H9 (cell line): ENCODE results near the gene FBXO41. TPM values are rescaled to one million over a fixed set of nuclear protein-coding genes. Genes with fewer than 3 reads are reported as not detected.

Experiments
- DNase-seq: peaks from one replicate; pipeline ENCODE4 v3.0.0-alpha.2; 2017
- H2AFZ ChIP-seq: one replicate; pipeline ENCODE4 v1.6.1; 2013; ENCODE audit warnings: mild to moderate bottlenecking, low read length, control low read depth, moderate library complexity
- H2AK5ac ChIP-seq: 2 replicates; pipeline ENCODE4 v1.6.1; 2013; ENCODE audit warnings: low read length, control low read depth, mixed read lengths; ENCODE audit not compliant: insufficient read length
- H2BK120ac ChIP-seq: one replicate; pipeline ENCODE4 v1.6.1; 2013; ENCODE audit warnings: low read depth, mild to moderate bottlenecking, low read length, control low read depth, inconsistent platforms; ENCODE audit not compliant: poor library complexity, severe bottlenecking
- H2BK12ac ChIP-seq: 2 replicates; pipeline ENCODE4 v1.6.1; 2013; ENCODE audit warnings: low read length, control low read depth, mixed read lengths, low read depth; ENCODE audit not compliant: insufficient read length
- H2BK15ac ChIP-seq: 2 replicates; pipeline ENCODE4 v1.6.1; 2013; ENCODE audit warnings: low read depth, low read length, control low read depth
- H2BK20ac ChIP-seq: one replicate; pipeline ENCODE4 v1.6.1; 2013; ENCODE audit warnings: low read depth, mild to moderate bottlenecking, low read length, control low read depth, inconsistent platforms; ENCODE audit not compliant: poor library complexity, severe bottlenecking
- H2BK5ac ChIP-seq: 2 replicates; pipeline ENCODE4 v1.6.1; 2013; ENCODE audit warnings: low read length, control low read depth, mixed read lengths; ENCODE audit not compliant: insufficient read length
- H3K14ac ChIP-seq: 2 replicates; pipeline ENCODE4 v1.6.1; 2013; ENCODE audit warnings: low read length, control low read depth; ENCODE audit not compliant: insufficient read depth
- H3K18ac ChIP-seq: 2 replicates; pipeline ENCODE4 v1.6.1; 2013; ENCODE audit warnings: low read depth, mild to moderate bottlenecking, mixed read lengths, low read length, control low read depth; ENCODE audit not compliant: insufficient read length
- H3K23ac ChIP-seq: 2 replicates; pipeline ENCODE4 v1.6.1; 2013; ENCODE audit warnings: low read length, control low read depth, mixed read lengths, low read depth; ENCODE audit not compliant: insufficient read length
- H3K23me2 ChIP-seq: 2 replicates; pipeline ENCODE4 v1.6.1; 2013; ENCODE audit warnings: low read depth, mild to moderate bottlenecking, mixed read lengths, low read length, control low read depth; ENCODE audit not compliant: insufficient read length, poor library complexity, severe bottlenecking
- H3K27ac ChIP-seq: 2 replicates; pipeline ENCODE4 v1.5.1; 2013; ENCODE audit warnings: low read length, control low read depth, mixed read lengths, low read depth; ENCODE audit not compliant: insufficient read length
- H3K27me3 ChIP-seq: 2 replicates; pipeline ENCODE4 v1.6.1; 2013; ENCODE audit warnings: low read length, control low read depth, inconsistent platforms; ENCODE audit not compliant: insufficient read depth
- H3K4ac ChIP-seq: 2 replicates; pipeline ENCODE4 v1.6.1; 2013; ENCODE audit warnings: low read depth, mild to moderate bottlenecking, control low read depth, inconsistent platforms, low read length, moderate library complexity
- H3K4me1 ChIP-seq: 2 replicates; pipeline ENCODE4 v1.6.1; 2013; ENCODE audit warnings: low read length, control low read depth, inconsistent platforms; ENCODE audit not compliant: insufficient read depth
- H3K4me2 ChIP-seq: 2 replicates; pipeline ENCODE4 v1.6.1; 2013; ENCODE audit warnings: low read length, control low read depth, mixed read lengths; ENCODE audit not compliant: insufficient read length, insufficient read depth
- H3K56ac ChIP-seq: 2 replicates; pipeline ENCODE4 v1.6.1; 2013; ENCODE audit warnings: low read depth, mild to moderate bottlenecking, mixed read lengths, low read length, control low read depth; ENCODE audit not compliant: insufficient read length
- H3K79me1 ChIP-seq: 2 replicates; pipeline ENCODE4 v1.6.1; 2013; ENCODE audit warnings: low read depth, mild to moderate bottlenecking, moderate library complexity, low read length, control low read depth, inconsistent platforms; ENCODE audit not compliant: insufficient read depth, poor library complexity, severe bottlenecking
- H3K79me2 ChIP-seq: 2 replicates; pipeline ENCODE4 v1.6.1; 2013; ENCODE audit warnings: low read length, control low read depth, inconsistent platforms; ENCODE audit not compliant: insufficient read depth
- H3K9ac ChIP-seq: 2 replicates; pipeline ENCODE4 v1.6.1; 2013; ENCODE audit warnings: low read length, control low read depth, mixed read lengths; ENCODE audit not compliant: insufficient read length; ENCODE audit errors: extremely low read depth
- H3K9me3 ChIP-seq: one replicate; pipeline ENCODE4 v1.6.1; 2013; ENCODE audit warnings: low read depth, low read length, inconsistent platforms; ENCODE audit not compliant: control insufficient read depth
- H3T11ph ChIP-seq: one replicate; pipeline ENCODE4 v1.6.1; 2013; ENCODE audit warnings: mild to moderate bottlenecking, low read length, control low read depth, inconsistent platforms
- H4K20me1 ChIP-seq: one replicate; pipeline ENCODE4 v1.6.1; 2013; ENCODE audit not compliant: control insufficient read depth, insufficient read length, insufficient read depth
- H4K5ac ChIP-seq: 2 replicates; pipeline ENCODE4 v1.6.1; 2013; ENCODE audit warnings: low read depth, mild to moderate bottlenecking, mixed read lengths, low read length, control low read depth; ENCODE audit not compliant: insufficient read length
- H4K8ac ChIP-seq: replicated peaks from 2 replicates; pipeline ENCODE4 v1.6.1; 2013; ENCODE audit warnings: low read length, control low read depth, mixed read lengths, low read depth; ENCODE audit not compliant: insufficient read length
- H4K91ac ChIP-seq: 2 replicates; pipeline ENCODE4 v1.6.1; 2013; ENCODE audit warnings: low read depth, mild to moderate bottlenecking, moderate library complexity, mixed read lengths, low read length, control low read depth; ENCODE audit not compliant: insufficient read length
- H3K27ac Mint-ChIP-seq, 3 experiments: 2 replicates in 2 of 3; 3 replicates in 1 of 3; pipeline ENCODE4 v1.8.0; 2020 to 2021; ENCODE audit warnings: mixed read lengths in 3 of 3, mild to moderate bottlenecking in 1 of 3, moderate library complexity in 1 of 3
- H3K27me3 Mint-ChIP-seq: 2 replicates; pipeline ENCODE4 v1.8.0; 2021; ENCODE audit warnings: low read depth, mild to moderate bottlenecking, moderate library complexity, mixed read lengths
- H3K36me3 Mint-ChIP-seq, 3 experiments: 2 replicates in 2 of 3; 3 replicates in 1 of 3; pipeline ENCODE4 v1.8.0; 2020 to 2021; ENCODE audit warnings: low read depth in 3 of 3, mixed read lengths in 3 of 3; ENCODE audit not compliant: insufficient read depth in 1 of 3
- H3K4me1 Mint-ChIP-seq, 2 experiments: 2 replicates each; pipeline ENCODE4 v1.8.0; 2020; ENCODE audit warnings: mixed read lengths in 2 of 2
- H3K4me3 Mint-ChIP-seq, 2 experiments: 2 replicates in 1 of 2; 3 replicates in 1 of 2; pipeline ENCODE4 v1.8.0; 2020 to 2021; ENCODE audit warnings: mild to moderate bottlenecking in 2 of 2, mixed read lengths in 2 of 2, moderate library complexity in 1 of 2
- H3K9me3 Mint-ChIP-seq, 2 experiments: 2 replicates in 1 of 2; 3 replicates in 1 of 2; pipeline ENCODE4 v1.8.0; 2020; ENCODE audit warnings: mild to moderate bottlenecking in 2 of 2, mixed read lengths in 2 of 2, moderate library complexity in 1 of 2
- CTCF ChIP-seq: fragments of 200-600 bp; sonication (generic); conservative IDR thresholded peaks from 3 replicates; pipeline ENCODE4 v1.8.0; 2021; ENCODE audit warnings: antibody characterized with exemption, mild to moderate bottlenecking
- whole genome bisulfite sequencing: extraction: QIAGEN DNeasy Blood & Tissue Kit; methylation state at CpG from one replicate; pipeline ENCODE4 v1.1.7; 2013; ENCODE audit warnings: missing lambda C conversion rate, low lambda C conversion rate, mixed read lengths; ENCODE audit not compliant: insufficient read length; ENCODE audit errors: extremely low coverage; 5-methylcytosine and 5-hydroxymethylcytosine counted together
- total RNA-seq: library from RNA; stranded (reverse); gene quantifications from 2 replicates; pipeline ENCODE4 v1.2.1, GENCODE V29; 2021

The FBXO41 gene
- total RNA-seq, 1 experiment from 2014 or later = 16.2 TPM

DNA sequence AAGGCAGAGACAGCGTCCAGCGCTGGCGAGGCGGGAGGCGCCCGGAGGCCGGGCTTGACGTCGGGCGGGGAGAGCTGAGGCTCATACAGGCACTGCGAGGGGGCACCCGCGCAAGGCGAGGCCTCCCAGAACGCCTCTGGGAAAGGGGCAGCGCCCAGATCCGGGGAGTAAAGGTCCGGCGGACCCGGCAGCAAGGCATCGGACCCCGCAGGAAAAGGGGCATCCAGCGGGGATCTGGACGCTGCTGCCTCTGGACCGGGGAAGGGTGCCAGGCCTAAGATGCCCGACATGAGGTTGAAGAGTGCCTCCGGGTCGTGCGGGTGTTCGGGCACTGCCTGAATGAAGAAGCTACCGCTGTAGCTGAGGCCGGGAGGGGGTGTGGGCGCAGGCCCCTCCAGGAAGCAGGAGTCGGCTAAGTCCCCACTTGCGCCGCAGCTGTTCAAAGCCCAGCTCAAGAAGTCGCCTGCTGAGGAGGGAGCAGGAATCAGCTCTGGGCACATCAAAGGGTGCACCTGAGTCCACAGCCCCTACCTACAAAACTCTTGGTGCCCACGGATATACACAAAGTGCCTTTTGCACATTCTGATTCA is 8.1 kb upstream of the FBXO41 start:
- Histone ChIP-seq H3K14ac (no peak overlapping the region), H2BK120ac (no peak overlapping the region), H3K9ac (no peak overlapping the region), H3K27me3 (peaks cover 38% of the 10 kb centered on the region), H3K4me2 (peak overlapping the region; percentile 63), H2BK12ac (no peak overlapping the region), H3K56ac (no peak overlapping the region), H3K27ac (no peak overlapping the region), H2BK20ac (no peak overlapping the region), H3K4me1 (no peaks in the 10 kb centered on the region), H3K79me1 (no peaks in the 10 kb centered on the region), H2AK5ac (no peak overlapping the region), H2BK15ac (no peak overlapping the region), H3K4ac (no peak overlapping the region), H3K18ac (no peak overlapping the region), H4K5ac (no peak overlapping the region), H3K79me2 (no peaks in the 10 kb centered on the region), H3K23ac (no peak overlapping the region), H3K23me2 (peaks cover 17% of the 10 kb centered on the region), H4K20me1 (no peaks in the 10 kb centered on the region), H2AFZ (no peak overlapping the region), H3T11ph (no peak overlapping the region), H4K91ac (no peak overlapping the region), H4K8ac (no peak overlapping the region), H2BK5ac (no peak overlapping the region), H3K9me3 (no peaks in the 10 kb centered on the region)
- H3K27ac Mint-ChIP-seq = no peak overlapping the region
- peaks cover 0 to 2% of the 10 kb centered on the region in 2 experiments; a peak in 2 of 5 replicates for H3K9me3 Mint-ChIP-seq
- peak overlapping the region; percentile 67 to 80 for H3K4me3 Mint-ChIP-seq
- peaks cover 10 to 19% of the 10 kb centered on the region in 2 experiments for H3K4me1 Mint-ChIP-seq
- H3K36me3 Mint-ChIP-seq = no peaks in the 10 kb centered on the region; a peak in 1 of 7 replicates
- no peak for DNase-seq
- no peak for TF ChIP-seq CTCF
- WGBS = no CpG with 5 or more reads among the region's 38 CpGs
- peaks cover 97% of the 10 kb centered on the region for H3K27me3 Mint-ChIP-seq
